Islet precursor cell (in vitro differentiated cells): ENCODE data around the gene SLC9A6.
A peak's percentile ranks its signal among the peaks of the same experiment; 100 is the strongest.

ENCODE experiments used
- DNase-seq: peaks from one replicate; pipeline ENCODE4 v3.0.0-alpha.2; 2018

Gene SLC9A6

DNA sequence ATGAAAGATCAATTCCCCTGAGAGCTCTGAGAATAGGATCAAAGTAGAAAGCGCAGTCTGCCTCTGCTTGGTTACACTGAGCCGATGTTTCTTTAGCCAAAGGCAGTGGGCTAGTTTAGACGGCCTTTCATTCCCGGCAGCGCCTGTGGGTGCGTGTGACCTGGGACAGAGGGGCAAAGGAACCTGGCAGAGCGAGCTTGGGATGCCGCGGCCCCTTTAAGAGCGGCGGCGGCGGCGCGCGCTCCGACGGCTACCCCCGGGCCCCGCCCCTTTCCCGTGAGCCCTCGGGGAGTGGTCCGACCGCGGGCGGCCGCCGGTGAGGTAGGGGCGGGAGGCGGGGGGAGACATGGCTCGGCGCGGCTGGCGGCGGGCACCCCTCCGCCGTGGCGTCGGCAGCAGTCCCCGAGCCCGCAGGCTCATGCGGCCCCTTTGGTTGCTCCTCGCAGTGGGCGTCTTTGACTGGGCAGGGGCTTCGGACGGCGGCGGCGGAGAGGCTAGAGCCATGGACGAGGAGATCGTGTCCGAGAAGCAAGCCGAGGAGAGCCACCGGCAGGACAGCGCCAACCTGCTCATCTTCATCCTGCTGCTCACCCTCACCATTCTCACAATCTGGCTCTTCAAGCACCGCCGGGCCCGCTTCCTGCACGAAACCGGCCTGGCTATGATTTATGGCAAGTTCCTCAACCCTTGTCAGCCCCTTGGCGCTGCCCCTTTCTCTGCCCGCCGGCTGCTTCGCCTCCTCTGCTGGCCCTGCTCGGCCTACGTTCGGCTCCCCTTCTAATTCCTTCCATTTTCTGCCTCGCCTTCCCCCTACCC is at the start of gene SLC9A6:
SLC9A6 (plus strand) TSS at position 279 of the 816 bp plus-strand sequence; CDS start at position 503, 224 bp downstream.
- DNase-seq = peak; percentile 80

GRCh38 chrX:135944486-135944885 is 40.7 kb upstream of the SLC9A6 start:
- no peak for DNase-seq

GRCh38 chrX:135951291-135951690 is 33.9 kb upstream of the SLC9A6 start:
- DNase-seq = peak; percentile 56

- no peak for DNase-seq
Measured at GRCh38 chrX:135973025-135973547, 12.1 kb upstream of the SLC9A6 start.

GRCh38 chrX:135973548-135974278 is 11.5 kb upstream of the SLC9A6 start, which contains the start of gene MMGT1:
TSS of gene MMGT1 (minus strand) at chrX:135973988. CDS start at chrX:135973675, 313 bp downstream.
- peak; percentile 92 for DNase-seq

DNA sequence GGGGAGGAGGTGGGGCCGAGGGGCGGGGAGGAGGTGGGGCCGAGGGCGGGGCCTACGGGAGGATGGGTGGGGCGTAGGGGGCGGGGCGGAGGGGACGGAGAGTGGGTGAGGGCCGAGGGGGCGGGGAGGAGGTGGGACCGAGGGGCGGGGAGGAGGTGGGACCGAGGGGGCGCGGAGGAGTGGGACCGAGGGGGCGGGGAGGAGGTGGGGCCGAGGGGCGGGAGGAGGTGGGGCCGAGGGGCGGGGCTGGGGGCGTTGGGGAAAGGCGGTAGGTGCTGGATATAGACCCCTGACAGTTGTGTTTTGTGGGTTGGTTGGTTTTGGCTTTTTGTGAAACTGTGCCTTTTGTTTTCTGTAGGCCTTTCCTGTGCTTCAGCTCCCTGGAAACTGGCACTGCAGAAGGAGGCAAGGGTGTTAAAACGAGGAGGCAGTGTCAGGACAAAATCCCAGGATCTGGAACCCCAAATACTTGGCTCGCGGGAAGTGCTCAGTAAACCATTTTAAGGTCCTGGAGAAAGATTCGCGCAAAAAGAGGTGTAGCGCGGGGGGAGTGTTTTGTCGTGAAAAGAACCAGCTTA is 10.9 kb upstream of the SLC9A6 start:
- peak; percentile 81 for DNase-seq

- DNase-seq = no peak
Measured at GRCh38 chrX:135975421-135975820, 9.8 kb upstream of the SLC9A6 start.

DNA sequence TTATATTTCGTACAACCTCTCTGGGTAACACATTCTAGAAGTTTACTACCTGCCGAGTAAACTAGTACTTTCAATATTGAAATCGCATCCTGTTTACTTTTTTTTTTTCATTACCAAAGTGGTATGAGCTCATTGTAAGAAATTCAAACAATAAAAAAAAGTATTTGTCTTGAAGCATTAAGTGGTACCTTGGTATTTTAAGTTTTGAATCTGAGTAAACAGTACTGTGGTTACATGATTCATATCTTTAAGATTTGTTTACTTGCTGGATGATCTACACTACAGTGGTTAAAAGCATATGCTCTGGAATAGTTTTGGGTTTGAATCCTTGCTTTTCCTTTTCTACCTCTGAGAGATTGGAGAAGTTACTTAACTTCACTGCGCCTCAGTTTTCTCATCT is 7.6 kb upstream of the SLC9A6 start:
- DNase-seq = no peak

GRCh38 chrX:135981010-135981409 is 4.2 kb upstream of the SLC9A6 start:
- no peak for DNase-seq

GRCh38 chrX:135981668-135982067 is 3.6 kb upstream of the SLC9A6 start:
- no peak for DNase-seq

DNA sequence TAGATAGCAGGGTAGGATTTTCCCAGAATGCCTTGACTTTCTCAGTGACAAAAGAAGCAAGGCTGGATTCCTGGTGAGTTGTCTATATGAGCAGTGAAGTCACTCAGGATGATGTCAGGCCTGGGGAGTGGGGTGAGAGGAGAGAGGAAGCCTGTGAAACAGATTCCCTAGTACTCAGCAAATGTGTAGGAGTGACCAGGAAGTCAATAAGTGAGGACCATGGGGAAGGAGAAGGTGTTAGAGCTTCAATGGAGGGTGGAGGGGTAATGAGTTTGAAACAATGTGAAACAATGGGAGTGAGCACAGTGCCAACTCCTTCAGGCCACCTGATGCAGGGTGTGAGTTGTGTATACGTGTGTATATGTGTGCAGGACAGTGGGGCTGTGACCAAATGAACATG is 2.4 kb upstream of the SLC9A6 start:
- no peak for DNase-seq

DNA sequence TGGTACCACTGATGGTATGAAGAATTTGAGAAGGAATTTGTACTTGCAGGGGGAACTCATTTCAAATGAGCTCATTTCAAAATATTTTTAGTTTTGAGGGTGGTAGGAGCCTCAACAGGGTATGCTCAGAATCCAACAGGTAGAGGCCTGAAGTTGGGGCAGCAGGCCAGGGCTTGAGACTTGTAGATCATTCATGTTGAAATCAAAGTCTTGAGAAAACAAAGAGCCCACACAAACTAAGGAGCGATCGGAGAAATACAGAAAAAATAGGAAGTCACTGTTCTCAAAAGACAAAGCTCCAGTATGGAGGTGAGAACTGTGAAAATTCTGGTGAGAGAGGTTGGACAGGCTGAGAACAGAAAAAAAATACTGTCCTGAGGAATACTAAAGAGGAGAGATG is 979 bp upstream of the SLC9A6 start:
- DNase-seq = no peak

DNA sequence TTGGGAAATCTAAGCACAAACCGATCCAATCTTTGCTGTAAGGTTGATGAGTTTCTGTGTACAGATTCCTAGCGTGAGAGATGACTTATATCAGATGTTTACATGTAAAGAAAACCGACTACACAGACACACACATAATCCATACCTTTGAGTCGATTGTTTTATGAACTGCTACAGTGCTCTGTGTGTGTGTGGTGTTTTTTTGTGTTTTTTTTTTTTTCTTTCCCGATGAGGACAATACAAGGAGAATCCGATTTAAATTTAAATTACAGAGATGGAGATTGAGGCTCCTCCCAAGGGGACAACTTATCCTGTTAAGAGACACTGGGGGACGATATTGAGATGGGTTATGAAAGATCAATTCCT is 461 bp upstream of the SLC9A6 start:
- DNase-seq = no peak

- no peak for DNase-seq
Measured at GRCh38 chrX:135985973-135986310, 707 bp downstream of the SLC9A6 start.

DNA sequence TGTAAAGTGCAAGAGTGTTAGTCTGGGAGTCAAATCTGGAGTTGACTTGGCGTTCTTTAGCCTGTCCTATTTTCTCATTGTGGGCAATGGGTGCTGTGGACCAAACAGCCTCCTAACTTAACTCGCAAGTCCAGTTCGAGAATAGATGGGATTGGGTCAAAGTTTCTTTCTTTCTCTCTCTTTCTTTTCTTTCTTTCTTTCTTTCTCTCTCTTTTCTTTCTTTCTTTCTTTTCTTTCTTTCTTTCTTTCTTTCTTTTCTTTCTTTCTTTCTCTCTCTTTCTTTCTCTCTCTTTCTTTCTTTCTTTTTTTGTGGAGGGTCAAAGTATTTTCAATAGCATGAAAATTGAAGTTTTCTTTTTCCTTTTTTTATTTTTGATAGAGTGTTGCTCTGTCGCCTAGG is 3.0 kb downstream of the SLC9A6 start:
- no peak for DNase-seq

DNA sequence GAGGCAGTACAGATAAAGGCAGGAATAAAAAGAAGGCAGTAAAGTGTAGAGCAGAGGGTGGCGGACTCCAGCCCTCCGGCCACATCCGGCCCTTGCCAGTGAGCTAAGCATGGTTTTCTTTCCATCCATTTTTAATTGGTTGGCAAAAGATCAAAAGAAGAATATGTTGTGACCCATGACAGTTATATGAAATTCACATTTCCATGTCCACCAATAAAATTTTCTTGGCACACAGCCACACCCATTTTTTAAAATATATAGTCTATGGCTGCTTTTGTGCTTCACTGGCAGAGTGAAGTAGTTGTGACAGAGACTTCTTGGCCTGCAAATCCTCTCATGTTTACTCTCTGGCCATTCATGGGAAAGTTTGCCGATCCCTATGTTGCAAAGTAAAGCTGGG is 29.8 kb downstream of the SLC9A6 start:
- DNase-seq = no peak

GRCh38 chrX:136016881-136017280 is 31.6 kb downstream of the SLC9A6 start:
- no peak for DNase-seq

DNA sequence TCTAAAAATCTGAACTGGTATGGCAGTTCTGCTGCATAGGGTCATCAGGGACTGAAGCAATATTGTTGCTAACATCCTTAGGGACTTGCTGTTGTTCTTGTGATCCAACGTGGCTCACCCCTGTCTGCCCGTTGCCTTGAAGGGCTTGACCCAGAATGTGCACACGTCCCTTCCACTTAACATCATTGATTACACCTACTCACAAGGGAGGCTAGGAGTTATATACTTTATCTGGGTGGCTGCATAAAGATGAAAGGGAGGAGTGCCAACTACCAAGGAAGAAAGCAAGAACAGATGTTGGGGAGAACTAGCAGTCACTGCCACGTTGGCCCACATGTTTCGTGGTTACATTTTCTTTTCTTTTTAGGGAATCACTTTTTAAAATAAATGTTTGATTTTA is 34.0 kb downstream of the SLC9A6 start:
- DNase-seq = no peak

DNA sequence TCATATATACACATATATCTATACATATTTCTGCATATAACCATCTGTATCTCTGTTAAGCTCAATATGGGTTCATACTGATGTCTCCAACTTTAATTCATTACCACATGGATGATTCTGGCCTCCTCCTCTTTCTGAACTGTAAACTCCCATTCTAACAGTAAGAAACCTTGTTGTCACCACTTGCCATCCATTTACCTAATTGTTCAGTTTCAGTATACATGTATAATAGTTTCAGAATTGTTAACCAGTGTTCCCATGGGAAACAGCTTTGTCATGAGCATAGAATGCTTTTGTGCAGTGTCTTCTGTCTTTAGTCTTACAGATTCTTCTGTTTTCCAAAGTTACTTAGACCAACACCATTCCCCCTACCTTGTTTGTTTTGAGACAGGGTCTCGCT is 35.9 kb downstream of the SLC9A6 start:
- DNase-seq = no peak

DNA sequence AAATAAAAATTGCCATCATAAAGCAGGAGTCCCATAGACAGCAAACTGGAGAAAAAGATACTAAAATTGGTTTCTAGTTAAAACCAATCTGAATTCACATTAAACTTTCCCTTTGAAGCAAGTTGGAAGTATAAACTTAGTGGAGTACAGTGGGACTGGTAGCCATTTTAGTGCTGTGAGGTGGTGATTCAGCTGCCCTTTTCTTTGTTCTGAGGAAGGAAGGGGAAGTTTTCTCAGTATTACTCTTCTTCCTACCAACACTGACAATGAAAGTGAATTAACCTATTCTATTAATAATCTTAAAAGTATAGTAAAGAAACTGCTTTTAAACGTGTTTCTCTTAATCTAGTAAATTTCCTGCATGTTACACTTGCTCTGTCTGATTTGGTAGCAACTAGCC is 36.7 kb downstream of the SLC9A6 start:
- DNase-seq = no peak

DNA sequence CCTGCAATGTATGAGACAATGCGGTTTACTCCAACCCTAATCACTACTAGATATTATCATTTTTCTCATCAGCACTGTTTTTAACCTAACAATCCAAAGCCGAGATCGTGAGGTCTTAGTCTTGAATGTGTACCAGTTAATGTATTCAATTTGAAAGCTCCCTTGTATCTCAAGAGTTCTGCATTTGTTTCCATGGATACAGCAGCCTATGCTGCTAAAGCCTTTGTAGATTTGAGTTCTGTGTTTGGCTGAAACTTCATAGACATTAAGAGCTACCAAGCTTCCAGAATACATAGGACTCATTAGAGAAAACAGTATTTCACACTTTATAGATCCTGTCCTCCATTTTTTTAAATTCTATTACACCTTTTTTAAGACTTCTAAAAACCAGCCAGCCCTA is 39.9 kb downstream of the SLC9A6 start:
- DNase-seq = no peak

GRCh38 chrX:136028383-136028984 is 43.2 kb downstream of the SLC9A6 start:
- no peak for DNase-seq

- no peak for DNase-seq
Measured at GRCh38 chrX:136029766-136030165, 44.5 kb downstream of the SLC9A6 start.
